ENCODE results near the gene UBE2O. TPM values are rescaled to one million over a fixed set of nuclear protein-coding genes. Genes with fewer than 3 reads are reported as not detected.

The UBE2O gene
- total and polyA plus RNA-seq, 4 experiments from 2014 or later = 4.5 to 43.7 (median 28.5) TPM

DNA sequence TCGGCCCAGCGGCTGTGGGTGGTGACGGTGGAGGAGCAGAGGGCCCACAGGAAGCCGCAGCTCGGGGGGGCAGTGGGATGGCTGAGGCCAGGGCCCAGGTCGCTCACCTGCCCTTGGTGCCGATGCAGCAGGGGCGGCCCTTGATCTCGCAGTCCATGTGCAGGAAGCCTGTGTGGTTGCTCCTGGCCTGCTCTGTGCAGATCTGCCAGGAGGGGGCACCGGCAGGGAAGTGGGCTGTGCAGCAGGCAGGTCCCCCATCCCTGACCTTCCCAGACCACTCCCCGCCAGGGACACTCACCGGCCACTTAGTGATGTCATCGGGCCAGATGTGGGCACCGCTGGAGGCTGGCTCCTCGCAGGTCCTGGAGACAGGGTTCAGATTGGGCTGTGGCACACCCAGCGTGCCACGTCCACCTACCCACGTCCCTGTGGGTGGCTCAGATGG is 20.6 kb upstream of the UBE2O start:
- H3K9me3 Mint-ChIP-seq = no peaks in the 10 kb centered on the region
- no peak overlapping the region for H3K27ac ChIP-seq (ENCODE audit: low read depth, low read length)
- H3K27me3 ChIP-seq (ENCODE audit: insufficient read depth, low read length) = no peaks in the 10 kb centered on the region
- POLR2A ChIA-PET (ENCODE audit: partially characterized antibody) = no interaction called here
- peaks cover 6% of the 10 kb centered on the region for H3K36me3 ChIP-seq (ENCODE audit: insufficient read depth, low read length)
- CTCF ChIA-PET (ENCODE audit: partially characterized antibody) = no interaction called here
- no peaks in the 10 kb centered on the region for H3K4me1 ChIP-seq (ENCODE audit: insufficient read depth, low read length)
- H3K27me3 Mint-ChIP-seq = no peaks in the 10 kb centered on the region
- no peak overlapping the region for H3K4me3 ChIP-seq (ENCODE audit: low read length in 2 of 2)
- intact Hi-C loops (cut with micrococcal nuclease) = no loop called here
- peaks cover 0 to 1% (median 0%) of the 10 kb centered on the region in 4 donors for H3K4me1 Mint-ChIP-seq
- H3K9me3 ChIP-seq (ENCODE audit: control insufficient read depth in 1 of 2, low read length in 2 of 2) = no peaks in the 10 kb centered on the region
- DNase-seq = no peak
- peak overlapping the region in 1 of 7 donors; percentile 41 for H3K27ac Mint-ChIP-seq
- peaks cover 9 to 28% of the 10 kb centered on the region in 2 donors for H3K36me3 Mint-ChIP-seq
- H3K4me3 Mint-ChIP-seq = no peak overlapping the region

DNA sequence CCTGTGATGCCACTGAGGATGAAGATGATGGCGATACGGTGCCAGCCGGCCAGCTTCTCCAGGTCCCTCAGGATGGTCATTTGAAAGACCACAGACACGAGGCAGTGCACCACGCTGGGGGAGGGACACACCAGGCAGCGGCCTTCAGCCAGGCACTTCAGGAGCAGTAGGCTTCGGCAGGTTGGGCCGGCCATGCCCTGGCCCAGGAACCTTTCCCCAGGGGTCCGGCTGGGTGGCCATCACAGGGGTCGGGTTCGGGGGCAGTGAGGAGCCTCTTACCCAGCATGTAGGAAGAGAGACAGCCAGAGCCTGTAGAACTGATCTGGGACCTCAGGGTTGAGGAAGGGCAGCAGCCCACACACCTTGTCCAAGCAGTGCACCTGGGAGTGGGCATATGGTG is 19.8 kb upstream of the UBE2O start:
- Histone ChIP-seq H3K4me3 (ENCODE audit: low read length in 2 of 2) (no peak overlapping the region), H3K36me3 (ENCODE audit: insufficient read depth, low read length) (peaks cover 6% of the 10 kb centered on the region), H3K9me3 (ENCODE audit: control insufficient read depth in 1 of 2, low read length in 2 of 2) (no peaks in the 10 kb centered on the region), H3K27me3 (ENCODE audit: insufficient read depth, low read length) (no peaks in the 10 kb centered on the region), H3K4me1 (ENCODE audit: insufficient read depth, low read length) (no peaks in the 10 kb centered on the region), H3K27ac (ENCODE audit: low read depth, low read length) (no peak overlapping the region)
- ChIA-PET CTCF (ENCODE audit: partially characterized antibody) (no interaction called here), POLR2A (ENCODE audit: partially characterized antibody) (interaction anchor here (0.6 kb wide), 1 partner anchor 81 kb away, joined by 3 read pairs; no protein-coding TSS in a partner anchor)
- Mint-ChIP-seq H3K9me3 (no peaks in the 10 kb centered on the region), H3K36me3 (peaks cover 6 to 24% of the 10 kb centered on the region in 2 donors), H3K4me3 (no peak overlapping the region), H3K27me3 (no peaks in the 10 kb centered on the region), H3K4me1 (peaks cover 0 to 1% (median 0%) of the 10 kb centered on the region in 4 donors), H3K27ac (no peak overlapping the region)
- DNase-seq = no peak
- intact Hi-C loops (cut with micrococcal nuclease) = no loop called here

DNA sequence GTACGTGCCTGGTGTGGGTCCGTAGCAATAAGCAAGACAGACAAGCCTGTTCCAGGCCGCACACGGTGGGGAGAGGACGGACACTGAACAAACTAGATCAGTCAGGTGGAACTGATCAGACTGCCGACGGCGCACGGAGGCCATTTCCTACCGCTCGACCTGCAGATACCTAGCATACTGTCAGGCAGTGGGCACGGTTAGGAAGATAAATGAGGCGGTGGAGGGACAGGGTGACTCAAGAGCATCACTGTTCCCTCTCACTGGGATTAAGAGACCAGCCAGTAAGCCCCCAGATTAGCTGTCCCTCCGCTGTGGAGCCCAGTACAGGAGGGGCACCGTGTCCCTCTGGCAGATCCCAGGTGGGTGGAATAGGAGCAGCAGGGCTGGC is 19.3 kb upstream of the UBE2O start:
- H3K4me3 Mint-ChIP-seq = no peak overlapping the region
- intact Hi-C loops (cut with micrococcal nuclease) = no loop called here
- Histone ChIP-seq H3K4me1 (ENCODE audit: insufficient read depth, low read length) (no peaks in the 10 kb centered on the region), H3K9me3 (ENCODE audit: control insufficient read depth in 1 of 2, low read length in 2 of 2) (no peaks in the 10 kb centered on the region), H3K36me3 (ENCODE audit: insufficient read depth, low read length) (peaks cover 6% of the 10 kb centered on the region), H3K4me3 (ENCODE audit: low read length in 2 of 2) (no peak overlapping the region), H3K27ac (ENCODE audit: low read depth, low read length) (no peak overlapping the region), H3K27me3 (ENCODE audit: insufficient read depth, low read length) (no peaks in the 10 kb centered on the region)
- POLR2A ChIA-PET (ENCODE audit: partially characterized antibody) = interaction anchor here (0.7 kb wide), 1 partner anchor 21 kb away, joined by 3 read pairs; no protein-coding TSS in a partner anchor
- no peak overlapping the region for H3K27ac Mint-ChIP-seq
- no peak for DNase-seq
- CTCF ChIA-PET (ENCODE audit: partially characterized antibody) = no interaction called here
- no peaks in the 10 kb centered on the region for H3K27me3 Mint-ChIP-seq
- peaks cover 0 to 1% (median 0%) of the 10 kb centered on the region in 4 donors for H3K4me1 Mint-ChIP-seq
- peaks cover 6 to 23% of the 10 kb centered on the region in 2 donors for H3K36me3 Mint-ChIP-seq
- no peaks in the 10 kb centered on the region for H3K9me3 Mint-ChIP-seq

DNA sequence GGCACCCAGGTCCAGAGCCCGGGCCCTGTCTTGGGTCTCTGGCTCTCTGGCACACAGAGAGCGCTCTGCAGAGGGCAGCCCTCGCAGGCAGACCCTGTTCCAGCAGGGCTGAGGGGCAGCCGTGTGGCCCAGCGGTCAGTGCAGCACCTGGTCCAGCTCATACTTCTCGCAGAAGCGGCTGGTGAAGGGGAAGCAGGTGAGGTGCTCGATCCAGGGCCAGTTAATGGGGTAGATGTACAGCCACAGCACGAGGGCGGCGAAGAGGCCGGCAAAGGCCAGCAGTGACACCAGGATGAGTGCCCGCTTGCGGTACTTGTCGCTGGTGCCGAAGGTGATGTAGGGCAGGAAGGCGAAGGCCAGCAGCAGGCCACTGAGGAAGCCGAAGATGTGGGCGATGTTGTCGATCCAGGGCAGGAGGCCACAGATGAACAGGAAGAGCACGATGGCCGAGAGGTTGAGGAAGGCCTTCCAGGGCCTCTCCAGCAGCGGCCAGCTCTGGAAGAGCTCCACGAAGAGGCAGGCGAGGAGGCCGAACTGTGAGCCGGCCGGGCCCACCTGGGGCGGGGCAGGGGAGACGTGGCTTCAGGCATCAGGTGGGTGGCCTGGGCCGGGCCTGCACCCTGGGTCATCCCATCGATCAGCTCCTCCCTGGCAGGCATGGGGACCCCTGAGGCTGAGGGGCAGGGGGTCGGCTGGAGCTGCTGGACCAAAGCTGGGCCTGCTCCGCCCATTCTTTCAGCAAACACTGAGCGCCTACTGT is 18.7 kb upstream of the UBE2O start:
- ChIA-PET CTCF (ENCODE audit: partially characterized antibody) (no interaction called here), POLR2A (ENCODE audit: partially characterized antibody) (interaction anchor here (0.7 kb wide), 1 partner anchor 21 kb away, joined by 3 read pairs; no protein-coding TSS in a partner anchor)
- Mint-ChIP-seq H3K27ac (no peak overlapping the region), H3K4me3 (no peak overlapping the region), H3K9me3 (no peaks in the 10 kb centered on the region), H3K36me3 (peaks cover 6 to 21% of the 10 kb centered on the region in 2 donors), H3K27me3 (no peaks in the 10 kb centered on the region), H3K4me1 (peaks cover 0 to 1% (median 0%) of the 10 kb centered on the region in 4 donors)
- Histone ChIP-seq H3K4me1 (ENCODE audit: insufficient read depth, low read length) (no peaks in the 10 kb centered on the region), H3K4me3 (ENCODE audit: low read length in 2 of 2) (no peak overlapping the region), H3K27me3 (ENCODE audit: insufficient read depth, low read length) (no peaks in the 10 kb centered on the region), H3K9me3 (ENCODE audit: control insufficient read depth in 1 of 2, low read length in 2 of 2) (no peaks in the 10 kb centered on the region), H3K36me3 (ENCODE audit: insufficient read depth, low read length) (peaks cover 6% of the 10 kb centered on the region), H3K27ac (ENCODE audit: low read depth, low read length) (no peak overlapping the region)
- intact Hi-C loops (cut with micrococcal nuclease) = no loop called here
- DNase-seq = no peak

DNA sequence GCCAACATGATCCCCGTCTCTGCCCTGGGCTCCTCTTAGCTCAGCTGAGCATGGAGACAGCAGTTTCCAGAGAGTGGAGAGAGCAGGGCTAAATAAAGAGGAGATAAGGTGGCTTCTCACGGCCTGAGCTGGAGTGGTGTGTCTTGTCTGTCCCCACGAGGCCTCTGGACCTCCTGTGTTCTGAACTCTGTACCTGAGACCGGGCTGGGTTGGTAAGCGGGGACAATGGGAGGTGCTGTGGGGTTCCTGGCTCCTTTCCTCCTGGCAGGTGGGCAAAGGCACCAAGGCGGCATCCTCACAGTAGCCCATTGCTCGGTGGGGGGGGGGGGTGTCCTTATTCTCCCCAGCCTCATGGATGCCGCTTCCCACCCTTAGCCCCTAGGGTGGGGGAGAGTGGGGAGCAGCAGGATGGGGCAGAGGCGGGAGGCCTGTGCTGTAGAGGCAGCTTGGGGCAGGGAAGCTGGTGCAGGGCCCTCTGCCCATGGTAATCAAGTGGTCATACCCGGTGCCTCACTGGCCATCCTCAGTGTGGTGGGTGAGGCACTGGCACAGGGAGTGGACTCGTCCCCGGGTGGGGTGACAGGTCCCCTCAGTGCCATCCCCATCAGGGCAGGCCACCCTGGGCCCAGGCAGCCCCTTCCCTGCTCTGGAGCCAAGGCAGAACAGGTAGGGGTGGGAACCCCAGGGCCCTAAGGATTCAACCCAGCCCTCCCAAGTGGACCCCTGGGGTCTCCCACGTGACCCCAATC is 17.2 kb upstream of the UBE2O start:
- Mint-ChIP-seq H3K4me3 (no peak overlapping the region), H3K27me3 (no peaks in the 10 kb centered on the region), H3K4me1 (peaks cover 3 to 6% (median 3%) of the 10 kb centered on the region in 4 donors), H3K27ac (no peak overlapping the region), H3K36me3 (peaks cover 6 to 18% of the 10 kb centered on the region in 2 donors), H3K9me3 (no peaks in the 10 kb centered on the region)
- H3K27ac ChIP-seq (ENCODE audit: low read depth, low read length) = no peak overlapping the region
- H3K36me3 ChIP-seq (ENCODE audit: insufficient read depth, low read length) = peaks cover 6% of the 10 kb centered on the region
- ChIA-PET CTCF (ENCODE audit: partially characterized antibody) (interaction anchor here (1.5 to 6.5 kb wide), 2 partner anchors 33 to 155 kb away, joined by 3 to 161 read pairs; partner anchors contain the start of gene RHBDF2), POLR2A (ENCODE audit: partially characterized antibody) (no interaction called here)
- H3K9me3 ChIP-seq (ENCODE audit: control insufficient read depth in 1 of 2, low read length in 2 of 2) = no peaks in the 10 kb centered on the region
- intact Hi-C loops (cut with micrococcal nuclease) = no loop called here
- no peak overlapping the region for H3K4me3 ChIP-seq (ENCODE audit: low read length in 2 of 2)
- H3K4me1 ChIP-seq (ENCODE audit: insufficient read depth, low read length) = peaks cover 4% of the 10 kb centered on the region
- no peaks in the 10 kb centered on the region for H3K27me3 ChIP-seq (ENCODE audit: insufficient read depth, low read length)
- DNase-seq = no peak

DNA sequence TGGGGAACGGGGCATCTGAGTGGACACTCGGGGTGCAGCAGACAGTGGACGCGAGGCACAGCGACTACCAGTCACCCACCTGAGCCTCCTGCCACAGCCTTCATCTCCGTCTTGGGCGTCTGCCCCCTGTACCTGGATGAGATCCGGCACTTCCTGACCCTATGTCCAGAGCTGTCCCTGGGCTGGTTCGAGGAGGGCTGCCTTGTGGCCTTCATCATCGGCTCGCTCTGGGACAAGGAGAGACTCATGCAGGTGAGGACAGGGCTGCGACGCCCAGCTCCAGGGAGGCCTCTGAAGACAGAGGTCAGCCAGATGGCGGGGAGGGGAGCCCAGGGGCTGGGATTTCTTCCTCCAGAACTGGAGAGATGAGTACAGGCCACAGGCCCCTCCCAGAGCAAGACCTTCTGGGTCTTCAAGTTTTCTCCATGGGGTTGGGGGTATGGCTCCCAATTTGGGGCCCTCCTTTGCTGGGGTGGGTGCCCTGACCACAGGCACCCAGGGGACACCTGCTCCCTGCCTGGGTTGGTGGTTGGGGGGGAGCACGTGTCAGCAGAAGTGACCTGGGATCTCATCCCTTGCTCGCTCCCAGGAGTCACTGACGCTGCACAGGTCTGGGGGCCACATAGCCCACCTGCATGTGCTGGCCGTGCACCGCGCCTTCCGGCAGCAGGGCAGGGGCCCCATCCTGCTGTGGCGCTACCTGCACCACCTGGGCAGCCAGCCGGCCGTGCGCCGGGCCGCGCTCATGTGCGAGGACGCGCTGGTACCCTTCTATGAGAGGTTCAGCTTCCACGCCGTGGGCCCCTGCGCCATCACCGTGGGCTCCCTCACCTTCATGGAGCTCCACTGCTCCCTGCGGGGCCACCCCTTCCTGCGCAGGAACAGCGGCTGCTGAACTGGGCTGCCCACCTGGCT is 16.4 kb upstream of the UBE2O start:
- no peak for DNase-seq
- Histone ChIP-seq H3K4me1 (ENCODE audit: insufficient read depth, low read length) (peaks cover 4% of the 10 kb centered on the region), H3K27me3 (ENCODE audit: insufficient read depth, low read length) (no peaks in the 10 kb centered on the region), H3K4me3 (ENCODE audit: low read length in 2 of 2) (no peak overlapping the region), H3K27ac (ENCODE audit: low read depth, low read length) (no peak overlapping the region), H3K36me3 (ENCODE audit: insufficient read depth, low read length) (peaks cover 6% of the 10 kb centered on the region), H3K9me3 (ENCODE audit: control insufficient read depth in 1 of 2, low read length in 2 of 2) (no peaks in the 10 kb centered on the region)
- Mint-ChIP-seq H3K27ac (peak overlapping the region in 2 of 7 donors; percentile 18 to 61), H3K9me3 (no peaks in the 10 kb centered on the region), H3K4me3 (no peak overlapping the region), H3K36me3 (peaks cover 6 to 18% of the 10 kb centered on the region in 2 donors), H3K4me1 (peaks cover 3 to 6% (median 3%) of the 10 kb centered on the region in 4 donors), H3K27me3 (no peaks in the 10 kb centered on the region)
- intact Hi-C loops (cut with micrococcal nuclease) = no loop called here
- POLR2A ChIA-PET (ENCODE audit: partially characterized antibody) = interaction anchor here (2.2 to 3.6 kb wide), 3 partner anchors 17 to 38 kb away, joined by 7 to 38 read pairs (median 8); partner anchors contain the start of genes RHBDF2 and UBE2O
- CTCF ChIA-PET (ENCODE audit: partially characterized antibody) = interaction anchor here (1.5 to 6.5 kb wide), 3 partner anchors 34 to 155 kb away, joined by 3 to 161 read pairs (median 4); partner anchors contain the start of gene RHBDF2

Data from CD4-positive, alpha-beta memory T cell (primary cell).